ENCODE results near the gene MCC. TPM values are rescaled to one million over a fixed set of nuclear protein-coding genes. Genes with fewer than 3 reads are reported as not detected.

Gene MCC
- total RNA-seq, 1 donor from 2014 or later: 18.9 TPM

DNA sequence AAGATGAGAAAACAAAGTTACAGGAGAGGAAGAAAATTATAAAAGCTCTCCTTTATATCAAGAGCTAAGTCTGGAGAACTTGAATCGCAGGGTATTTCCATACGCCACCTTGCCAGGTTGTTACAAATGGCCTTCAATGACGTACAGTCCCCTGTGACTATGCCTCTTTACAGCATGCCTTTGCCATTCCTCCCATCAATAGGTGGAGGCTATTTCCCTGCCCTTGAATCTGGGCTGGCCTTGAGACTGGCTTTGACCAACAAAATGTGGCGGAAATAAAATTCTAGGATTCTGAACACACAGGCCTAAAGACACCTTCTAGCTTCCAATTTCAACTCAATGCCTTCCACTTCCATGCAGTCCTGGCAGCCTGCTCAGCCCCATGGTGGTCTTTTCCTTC is 99.1 kb downstream of the MCC start:
- Mint-ChIP-seq H3K4me3 (ENCODE audit: low read depth) (no peak overlapping the region), H3K4me1 (ENCODE audit: low read depth) (no peaks in the 10 kb centered on the region), H3K27ac (no peak overlapping the region), H3K27me3 (no peaks in the 10 kb centered on the region), H3K9me3 (ENCODE audit: low read depth) (no peaks in the 10 kb centered on the region), H3K36me3 (ENCODE audit: insufficient read depth) (no peaks in the 10 kb centered on the region)
- DNase-seq (ENCODE audit: low spot score, unreplicated experiment): no peak
- TF ChIP-seq, protein P1, sequence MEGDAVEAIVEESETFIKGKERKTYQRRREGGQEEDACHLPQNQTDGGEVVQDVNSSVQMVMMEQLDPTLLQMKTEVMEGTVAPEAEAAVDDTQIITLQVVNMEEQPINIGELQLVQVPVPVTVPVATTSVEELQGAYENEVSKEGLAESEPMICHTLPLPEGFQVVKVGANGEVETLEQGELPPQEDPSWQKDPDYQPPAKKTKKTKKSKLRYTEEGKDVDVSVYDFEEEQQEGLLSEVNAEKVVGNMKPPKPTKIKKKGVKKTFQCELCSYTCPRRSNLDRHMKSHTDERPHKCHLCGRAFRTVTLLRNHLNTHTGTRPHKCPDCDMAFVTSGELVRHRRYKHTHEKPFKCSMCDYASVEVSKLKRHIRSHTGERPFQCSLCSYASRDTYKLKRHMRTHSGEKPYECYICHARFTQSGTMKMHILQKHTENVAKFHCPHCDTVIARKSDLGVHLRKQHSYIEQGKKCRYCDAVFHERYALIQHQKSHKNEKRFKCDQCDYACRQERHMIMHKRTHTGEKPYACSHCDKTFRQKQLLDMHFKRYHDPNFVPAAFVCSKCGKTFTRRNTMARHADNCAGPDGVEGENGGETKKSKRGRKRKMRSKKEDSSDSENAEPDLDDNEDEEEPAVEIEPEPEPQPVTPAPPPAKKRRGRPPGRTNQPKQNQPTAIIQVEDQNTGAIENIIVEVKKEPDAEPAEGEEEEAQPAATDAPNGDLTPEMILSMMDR (IDR thresholded peaks at IDR 0.05; ENCODE audit: unreplicated experiment): no peak

DNA sequence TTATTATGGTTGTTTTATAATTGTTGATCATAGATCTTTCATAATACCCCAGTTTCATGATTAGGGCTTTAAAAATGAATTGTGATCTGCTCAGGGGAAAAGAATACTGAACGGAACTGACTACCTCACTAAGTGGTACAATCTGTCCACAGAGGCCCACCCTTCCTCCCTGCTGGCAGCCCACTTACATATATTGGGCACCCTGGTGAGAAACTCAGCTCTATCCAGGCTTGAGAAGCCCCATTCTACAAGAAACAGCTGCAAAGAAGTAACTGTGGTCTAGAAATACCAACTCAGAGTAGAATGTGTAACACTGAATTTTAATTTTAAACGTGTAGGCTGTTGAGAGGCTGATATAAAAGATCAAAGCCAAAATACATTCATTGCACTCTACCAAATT is 100.4 kb downstream of the MCC start:
- Mint-ChIP-seq H3K27ac (no peak overlapping the region), H3K27me3 (no peaks in the 10 kb centered on the region), H3K36me3 (ENCODE audit: insufficient read depth) (no peaks in the 10 kb centered on the region), H3K4me1 (ENCODE audit: low read depth) (no peaks in the 10 kb centered on the region), H3K4me3 (ENCODE audit: low read depth) (no peak overlapping the region), H3K9me3 (ENCODE audit: low read depth) (no peaks in the 10 kb centered on the region)
- DNase-seq (ENCODE audit: low spot score, unreplicated experiment): no peak
- TF ChIP-seq, protein P1 (IDR thresholded peaks at IDR 0.05; ENCODE audit: unreplicated experiment): no peak

DNA sequence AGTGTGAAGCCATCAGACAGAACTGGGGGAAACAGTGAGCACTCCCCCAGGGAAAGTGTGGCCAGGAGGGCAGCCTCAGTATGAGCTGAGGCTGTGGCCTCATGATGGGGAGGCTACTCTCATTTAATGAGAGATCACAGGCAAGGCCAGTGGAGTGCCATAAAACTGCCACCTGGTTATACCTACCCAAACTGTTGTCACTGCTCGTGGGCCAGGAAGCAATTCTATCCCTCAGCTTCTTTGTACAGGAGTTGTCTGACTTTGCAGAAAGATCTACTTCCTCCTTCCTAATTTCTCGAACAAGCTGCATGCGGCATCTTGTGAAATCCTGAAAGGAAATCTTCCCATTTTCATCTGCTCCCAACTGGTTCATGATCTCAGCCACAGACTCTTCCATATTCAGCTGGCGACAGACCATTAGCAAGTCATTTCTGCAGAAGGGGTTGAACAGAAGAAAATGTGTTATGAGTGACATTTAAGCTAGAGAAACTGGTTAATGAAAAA is 103.4 kb downstream of the MCC start:
- H3K4me3 Mint-ChIP-seq (ENCODE audit: low read depth): no peak overlapping the region
- no peak overlapping the region for H3K27ac Mint-ChIP-seq
- H3K27me3 Mint-ChIP-seq: no peaks in the 10 kb centered on the region
- DNase-seq (ENCODE audit: low spot score, unreplicated experiment): no peak
- H3K36me3 Mint-ChIP-seq (ENCODE audit: insufficient read depth): no peaks in the 10 kb centered on the region
- H3K9me3 Mint-ChIP-seq (ENCODE audit: low read depth): no peaks in the 10 kb centered on the region
- TF ChIP-seq, protein P1 (IDR thresholded peaks at IDR 0.05; ENCODE audit: unreplicated experiment): no peak
- H3K4me1 Mint-ChIP-seq (ENCODE audit: low read depth): peaks cover 8% of the 10 kb centered on the region

DNA sequence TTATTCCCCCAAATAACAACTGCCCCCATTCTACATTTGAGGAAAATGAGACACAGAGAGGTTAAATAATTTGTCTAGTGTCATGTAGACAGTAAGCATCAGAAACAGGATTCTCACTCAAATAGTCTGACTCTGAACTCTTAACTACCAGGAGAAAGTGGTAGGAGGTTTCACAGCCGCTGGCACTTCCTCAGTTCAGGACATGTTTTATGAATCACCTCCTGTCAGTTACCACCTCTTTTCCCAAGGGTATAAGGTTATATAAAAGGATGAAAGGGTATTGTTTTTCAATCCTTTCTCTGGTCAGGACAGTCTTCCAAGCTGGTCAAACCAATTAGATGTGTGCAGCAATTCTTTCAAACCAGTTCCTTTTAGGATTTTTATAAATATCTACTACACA is 105.5 kb downstream of the MCC start:
- no peak for DNase-seq (ENCODE audit: low spot score, unreplicated experiment)
- TF ChIP-seq, protein P1 (IDR thresholded peaks at IDR 0.05; ENCODE audit: unreplicated experiment): no peak
- H3K4me1 Mint-ChIP-seq (ENCODE audit: low read depth): peaks cover 8% of the 10 kb centered on the region
- H3K9me3 Mint-ChIP-seq (ENCODE audit: low read depth): no peaks in the 10 kb centered on the region
- no peak overlapping the region for H3K27ac Mint-ChIP-seq
- no peaks in the 10 kb centered on the region for H3K27me3 Mint-ChIP-seq
- H3K4me3 Mint-ChIP-seq (ENCODE audit: low read depth): no peak overlapping the region
- no peaks in the 10 kb centered on the region for H3K36me3 Mint-ChIP-seq (ENCODE audit: insufficient read depth)

DNA sequence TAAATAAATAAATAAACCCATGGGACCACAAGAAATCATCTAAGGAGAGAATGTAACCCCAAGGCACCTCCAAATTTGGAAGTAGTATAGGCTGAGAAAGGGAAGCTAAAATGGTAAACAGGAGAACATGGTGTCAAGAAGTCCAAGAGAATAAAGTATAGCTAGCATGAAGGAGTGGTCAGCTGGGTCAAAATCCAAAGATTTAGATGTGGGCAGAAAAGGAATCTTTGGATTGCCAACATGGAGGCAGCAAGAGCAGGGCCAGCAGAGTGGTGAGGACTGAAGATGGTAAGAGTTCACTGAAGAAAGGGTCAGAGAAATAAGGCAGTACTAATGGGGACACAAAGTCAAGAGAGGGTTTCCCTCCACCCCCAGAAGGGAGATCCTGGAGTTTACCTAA is 106.5 kb downstream of the MCC start:
- DNase-seq (ENCODE audit: low spot score, unreplicated experiment): no peak
- Mint-ChIP-seq H3K36me3 (ENCODE audit: insufficient read depth) (no peaks in the 10 kb centered on the region), H3K4me3 (ENCODE audit: low read depth) (no peak overlapping the region), H3K27ac (no peak overlapping the region), H3K9me3 (ENCODE audit: low read depth) (no peaks in the 10 kb centered on the region), H3K4me1 (ENCODE audit: low read depth) (peaks cover 8% of the 10 kb centered on the region), H3K27me3 (no peaks in the 10 kb centered on the region)
- TF ChIP-seq, protein P1 (IDR thresholded peaks at IDR 0.05; ENCODE audit: unreplicated experiment): no peak

Measured in progenitor cell of endocrine pancreas (in vitro differentiated cells).